ENCODE results near the gene KIAA0825. TPM values are rescaled to one million over a fixed set of nuclear protein-coding genes. Genes with fewer than 3 reads are reported as not detected.

Gene KIAA0825
- total RNA-seq, 1 donor: 2.2 TPM

DNA sequence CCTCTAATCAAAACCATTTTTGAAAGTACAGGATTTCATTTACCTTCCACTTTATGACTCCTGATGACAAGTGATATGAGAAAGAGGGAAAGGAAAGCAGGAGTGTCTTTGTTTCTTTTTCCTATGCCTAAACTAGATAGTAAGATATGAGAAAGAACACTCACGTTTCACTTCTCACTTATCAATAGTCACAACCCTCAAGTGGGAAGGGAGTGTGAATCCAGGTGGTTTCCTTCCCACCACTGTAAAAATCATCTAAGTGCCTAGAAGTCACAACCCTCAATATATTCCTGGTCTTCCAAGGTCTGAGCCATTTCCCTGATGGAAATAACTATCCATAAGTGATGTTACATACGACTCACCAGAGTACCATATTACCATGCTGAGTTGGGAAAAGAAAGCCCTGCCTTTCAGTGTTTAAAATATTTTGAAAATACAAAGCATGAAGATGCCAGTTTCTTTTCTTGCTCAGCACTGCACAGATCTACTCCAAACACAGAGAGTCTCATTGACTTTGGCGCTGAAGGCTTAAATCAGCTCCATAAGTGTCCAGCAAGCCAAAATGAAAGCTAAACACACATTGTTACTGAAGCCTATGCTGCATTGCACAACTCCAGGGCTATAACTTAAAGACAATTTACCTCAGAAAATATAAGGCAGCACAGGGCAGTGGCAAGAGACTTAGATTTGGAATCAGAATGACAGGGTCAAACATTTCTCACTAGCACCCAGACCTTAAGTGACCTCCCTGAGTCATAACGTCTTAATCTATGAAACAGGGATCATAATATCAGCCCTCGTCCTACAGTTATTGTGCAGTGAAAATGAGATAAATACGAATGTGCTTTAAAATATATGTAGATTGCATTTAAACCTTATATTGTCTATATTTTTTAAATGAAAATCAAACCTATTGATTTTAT, 301.2 kb downstream of the KIAA0825 start:
- DNase-seq (ENCODE audit: low read depth in 2 of 3, low spot score in 2 of 3): no peak

DNA sequence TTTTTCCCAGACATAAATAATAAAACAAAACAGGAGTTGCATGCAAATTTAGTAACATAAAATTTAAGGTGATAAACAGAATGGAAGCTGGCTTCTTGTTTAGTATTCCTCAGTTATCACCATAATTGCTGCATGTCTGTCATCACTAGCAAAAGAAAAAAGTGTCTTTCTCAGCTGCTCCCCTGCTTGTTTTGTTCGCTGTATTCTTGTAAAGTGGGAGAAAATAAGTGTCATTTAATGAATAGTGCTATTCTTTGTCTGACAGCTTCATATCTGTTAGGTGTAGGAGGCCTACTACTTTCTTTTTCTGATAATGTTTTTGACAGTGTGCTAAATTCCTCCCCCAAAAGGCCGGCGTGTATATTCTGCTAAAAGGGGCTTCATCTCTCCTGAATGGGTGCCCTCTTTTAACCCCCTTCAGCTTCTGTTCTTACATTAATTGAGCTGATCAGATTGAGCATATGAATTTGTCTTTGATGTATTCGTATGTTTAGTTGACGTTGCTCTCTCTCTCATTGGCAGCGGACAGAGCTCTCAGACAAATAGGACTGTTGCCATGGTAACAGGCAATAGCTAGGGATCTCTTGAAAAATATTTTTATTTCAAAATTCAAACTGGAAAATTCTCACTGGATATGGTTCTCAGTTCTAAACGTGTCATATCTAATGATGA, 303.8 kb downstream of the KIAA0825 start:
- DNase-seq (ENCODE audit: low read depth in 2 of 3, low spot score in 2 of 3): no peak

DNA sequence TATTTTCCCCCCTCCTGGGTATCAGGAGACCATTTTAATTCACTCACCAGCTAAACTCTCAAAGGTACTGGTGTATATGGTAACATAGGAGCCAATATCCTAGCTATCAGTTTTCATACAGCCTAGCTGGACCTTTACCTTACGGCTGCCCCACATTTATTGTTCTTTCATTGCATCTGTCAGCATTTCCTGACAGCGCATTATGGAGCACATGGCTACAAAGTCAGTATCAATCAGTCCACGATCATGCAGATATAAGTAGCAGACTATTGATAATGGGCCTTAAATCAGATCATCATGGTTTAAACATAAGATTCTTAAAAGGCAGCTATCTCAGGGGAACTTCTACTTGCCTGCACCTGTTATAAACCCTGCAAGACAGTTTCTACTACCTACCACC, 304.7 kb downstream of the KIAA0825 start:
- no peak for DNase-seq (ENCODE audit: low read depth in 2 of 3, low spot score in 2 of 3)

DNA sequence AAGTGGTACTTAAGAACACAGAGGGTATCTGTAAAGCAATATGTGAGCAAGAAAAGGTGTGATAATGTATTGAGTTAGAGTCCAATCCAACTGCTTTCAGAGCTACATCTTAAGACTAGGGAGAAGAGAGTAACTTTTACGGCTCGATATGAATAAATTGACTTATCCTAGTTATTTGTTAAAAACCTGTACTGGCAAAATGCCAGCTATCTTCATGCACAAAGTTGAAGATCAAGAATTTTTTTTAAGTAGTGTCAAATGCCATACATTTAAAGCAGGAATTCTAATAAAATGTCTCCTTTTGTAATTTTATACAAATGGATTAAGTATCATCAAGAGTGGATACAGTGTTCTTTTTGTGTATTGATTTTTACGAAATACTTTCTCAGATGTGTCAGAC, 305.2 kb downstream of the KIAA0825 start:
- no peak for DNase-seq (ENCODE audit: low read depth in 2 of 3, low spot score in 2 of 3)

DNA sequence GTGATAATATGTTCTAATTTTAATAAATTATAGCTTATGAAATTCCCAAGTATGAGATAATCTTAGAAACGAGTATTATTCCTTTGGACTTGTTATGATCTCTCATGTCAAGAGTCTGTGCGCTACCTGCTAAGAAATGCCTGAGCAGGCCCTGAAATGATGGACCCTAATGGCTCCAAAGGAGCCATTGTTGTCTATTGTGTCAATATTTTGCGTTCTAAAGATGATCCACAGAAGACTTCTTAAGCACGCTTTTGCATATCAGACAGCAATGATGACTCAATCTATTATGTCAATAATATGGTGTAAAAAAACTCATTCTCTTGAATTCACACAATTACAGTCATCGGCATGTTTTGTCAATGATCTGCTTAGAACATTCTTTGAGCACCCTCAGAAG, 306.1 kb downstream of the KIAA0825 start:
- DNase-seq (ENCODE audit: low read depth in 2 of 3, low spot score in 2 of 3): no peak

DNA sequence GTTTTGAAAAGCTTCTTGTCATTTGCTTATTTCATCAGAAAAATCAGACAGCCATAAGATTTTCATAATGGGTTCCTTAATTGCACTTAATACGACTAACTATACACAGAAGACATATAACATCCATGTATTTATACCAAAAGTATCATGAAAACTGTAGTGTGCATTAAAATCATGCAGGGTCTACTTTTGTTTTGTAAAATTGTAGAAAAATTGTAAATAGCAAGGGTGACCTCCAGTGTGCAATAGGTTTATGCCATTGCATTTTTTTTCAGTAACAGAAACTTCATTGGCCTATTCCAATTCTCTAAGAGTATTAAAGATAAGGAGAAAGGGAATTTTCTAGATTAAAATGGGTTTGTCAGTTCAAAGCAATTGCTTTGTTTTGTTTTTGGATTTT, 307.6 kb downstream of the KIAA0825 start:
- DNase-seq (ENCODE audit: low read depth in 2 of 3, low spot score in 2 of 3): peak in 1 of 3 donors; percentile 7

DNA sequence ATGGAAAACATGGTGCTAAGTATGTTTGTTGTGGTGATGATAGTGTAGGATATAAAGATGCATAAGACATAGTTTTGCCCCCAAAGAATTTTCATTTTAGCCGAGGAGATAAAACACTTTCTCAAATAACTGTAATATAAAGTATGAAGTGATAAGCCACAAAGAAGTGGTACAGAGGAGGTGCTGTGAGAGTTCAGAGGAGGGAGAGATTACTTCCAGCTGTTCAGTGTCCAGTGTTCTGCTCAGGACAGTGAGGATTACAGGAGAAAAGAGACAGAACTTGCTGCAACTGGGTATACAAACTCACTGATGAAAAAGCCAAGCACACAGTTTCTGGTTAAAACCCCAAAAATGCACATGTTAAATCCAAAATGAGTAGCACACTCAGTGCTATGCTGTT, 309.3 kb downstream of the KIAA0825 start:
- no peak for DNase-seq (ENCODE audit: low read depth in 2 of 3, low spot score in 2 of 3)

DNA sequence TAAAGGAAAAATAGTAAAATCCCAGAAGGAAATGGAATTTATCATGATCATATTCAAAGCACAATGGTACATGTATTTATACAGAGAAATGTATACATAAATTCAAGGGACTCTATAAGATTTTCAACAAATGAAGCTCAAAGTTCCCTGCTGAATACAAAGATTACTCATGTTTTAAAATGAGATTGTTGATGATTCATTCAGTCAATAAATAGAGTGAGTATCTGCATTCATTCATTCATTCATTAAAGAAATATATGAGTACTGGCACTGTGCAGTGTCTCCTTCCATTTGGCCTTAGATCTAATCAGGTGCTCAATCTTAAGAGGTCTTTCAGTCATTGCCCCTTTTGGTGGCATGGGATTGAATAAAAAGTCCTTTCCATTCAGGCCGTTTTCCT, 310.0 kb downstream of the KIAA0825 start:
- no peak for DNase-seq (ENCODE audit: low read depth in 2 of 3, low spot score in 2 of 3)

DNA sequence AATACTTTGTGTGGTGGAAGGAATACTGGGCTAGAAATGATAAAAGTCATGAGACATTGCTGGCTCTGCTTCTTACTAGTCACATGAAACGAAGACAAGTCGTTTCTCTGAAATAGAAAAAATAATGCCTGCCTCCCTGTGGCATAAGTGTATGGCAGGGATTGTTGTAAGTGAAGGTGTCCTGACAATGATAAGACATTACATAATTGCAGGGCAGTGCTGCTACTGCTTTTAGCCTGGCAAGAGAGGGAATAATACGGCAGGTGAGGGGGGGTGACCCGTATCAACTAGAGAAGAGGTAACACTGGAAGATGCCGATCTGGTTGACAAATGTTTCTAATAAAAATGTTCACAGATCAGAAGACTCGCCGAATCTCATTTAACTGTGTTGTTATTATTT, 314.3 kb downstream of the KIAA0825 start:
- no peak for DNase-seq (ENCODE audit: low read depth in 2 of 3, low spot score in 2 of 3)

DNA sequence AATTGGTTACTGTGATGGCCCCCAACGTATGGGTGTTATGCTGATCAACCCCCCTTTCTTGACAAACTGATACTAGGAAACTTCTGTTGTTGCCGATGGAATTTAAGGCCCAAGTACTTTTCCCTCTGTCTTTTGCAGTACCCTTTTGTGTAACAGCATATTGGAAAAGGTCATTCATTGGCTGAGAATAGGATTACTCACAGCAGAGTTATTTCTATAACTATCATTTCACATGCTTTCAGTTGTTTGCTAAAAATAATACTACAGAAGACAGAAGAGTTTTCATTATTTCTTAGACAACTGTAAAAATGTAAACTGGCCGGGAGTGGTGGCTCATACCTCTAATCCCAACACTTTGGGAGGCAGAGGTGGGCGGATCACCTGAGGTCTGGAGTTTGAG, 329.5 kb downstream of the KIAA0825 start:
- no peak for DNase-seq (ENCODE audit: low read depth in 2 of 3, low spot score in 2 of 3)

DNA sequence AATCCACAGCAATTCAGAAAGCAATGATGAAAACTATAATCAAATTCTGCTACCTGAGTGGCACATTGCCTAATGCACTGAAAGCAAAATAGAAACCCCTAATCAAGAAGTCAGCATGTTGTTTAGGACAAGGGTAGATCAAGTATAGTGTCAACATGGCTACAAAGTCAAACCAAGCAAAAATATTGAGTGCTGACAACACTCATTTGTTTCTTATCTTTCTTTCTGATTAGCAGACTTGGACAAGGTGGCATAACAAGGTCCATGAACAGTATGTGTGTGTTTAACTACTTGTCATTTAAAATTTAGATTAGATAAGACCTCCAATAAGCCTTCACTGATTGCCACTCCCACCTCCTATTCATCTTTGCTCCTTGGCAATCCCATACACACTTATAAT, 332.4 kb downstream of the KIAA0825 start:
- no peak for DNase-seq (ENCODE audit: low read depth in 2 of 3, low spot score in 2 of 3)

DNA sequence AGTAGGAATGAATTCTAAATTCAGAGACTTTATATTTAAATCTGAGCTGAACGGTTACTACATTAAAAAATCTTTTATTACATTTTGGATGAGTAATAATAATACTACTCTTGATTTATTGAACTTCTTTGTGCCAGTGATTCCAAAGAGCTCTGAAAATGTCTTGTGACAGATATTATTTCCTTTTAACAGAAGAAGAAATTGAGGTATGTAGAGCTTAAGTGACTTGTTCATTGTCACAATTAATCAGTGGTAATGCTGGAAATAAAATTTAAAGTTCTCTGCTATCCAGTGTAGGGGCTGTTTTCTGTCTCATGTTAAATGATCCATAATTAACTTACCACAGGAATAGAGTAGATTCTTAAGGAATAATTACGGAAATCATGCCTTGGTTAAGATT, 335.3 kb downstream of the KIAA0825 start:
- DNase-seq (ENCODE audit: low read depth in 2 of 3, low spot score in 2 of 3): no peak

DNA sequence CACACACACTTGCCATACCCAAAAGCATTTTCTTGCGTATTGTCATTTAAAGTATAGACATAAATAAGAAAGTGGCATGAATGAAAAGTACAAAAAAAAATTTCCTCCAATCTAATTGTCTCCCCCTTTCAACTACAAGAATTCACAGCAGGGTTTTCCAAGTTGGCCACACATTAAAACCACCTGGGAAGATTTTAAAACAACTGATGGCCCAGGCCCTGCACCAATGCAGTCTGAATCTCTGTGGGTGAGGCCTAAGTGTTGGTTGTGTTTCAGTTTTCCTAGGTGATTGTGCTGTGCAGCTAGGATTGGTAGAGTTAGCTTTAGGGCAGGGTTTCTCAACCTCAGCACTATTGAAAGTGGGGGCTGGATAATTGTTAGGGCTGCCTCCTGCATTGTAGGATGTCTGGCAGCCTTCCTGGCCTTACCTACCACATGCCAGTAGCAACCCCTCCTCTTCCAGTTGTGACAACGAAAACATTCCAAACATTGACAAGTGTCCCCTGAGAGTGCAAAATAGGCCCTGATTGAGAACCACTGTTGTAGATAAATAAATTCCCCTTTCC, 337.1 kb downstream of the KIAA0825 start:
- no peak for DNase-seq (ENCODE audit: low read depth in 2 of 3, low spot score in 2 of 3)

DNA sequence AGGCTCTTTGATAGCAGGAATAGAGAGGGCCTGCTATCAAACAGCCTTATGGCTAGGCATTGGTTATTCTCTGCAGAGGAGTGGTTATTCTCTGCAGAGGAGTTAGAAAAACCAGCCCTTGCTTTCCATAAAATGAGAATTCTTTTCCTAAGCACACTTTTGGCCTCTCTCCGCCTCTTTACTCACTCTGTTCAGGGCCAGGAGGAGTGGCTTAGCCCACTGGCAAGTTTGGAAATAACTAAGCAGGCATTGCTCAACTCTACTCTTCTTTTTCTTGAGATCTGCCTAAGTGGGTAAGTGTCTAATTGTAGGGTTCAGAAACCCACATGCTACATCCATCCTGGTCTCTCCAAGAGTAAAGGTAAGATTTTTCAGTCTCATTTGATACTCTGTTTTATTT, 341.7 kb downstream of the KIAA0825 start:
- no peak for DNase-seq (ENCODE audit: low read depth in 2 of 3, low spot score in 2 of 3)

DNA sequence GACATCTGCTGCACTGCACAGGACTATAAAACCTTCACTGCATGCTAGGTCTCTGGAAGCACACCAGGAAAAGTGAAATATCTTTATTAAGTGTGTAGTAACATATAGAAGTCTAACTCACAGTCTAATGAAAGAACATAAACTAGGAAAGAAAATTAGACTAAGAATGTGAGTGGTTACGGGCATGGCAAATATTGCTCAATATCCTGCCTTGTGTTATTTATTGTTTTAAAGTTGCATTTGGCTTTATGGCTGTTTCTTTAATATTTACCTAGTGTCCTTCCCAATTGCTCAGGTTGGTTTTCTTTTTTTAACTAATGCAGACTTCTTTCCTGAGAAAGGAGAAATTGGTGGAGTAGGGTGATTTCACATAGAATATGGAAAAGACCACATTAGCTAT, 342.4 kb downstream of the KIAA0825 start:
- DNase-seq (ENCODE audit: low read depth in 2 of 3, low spot score in 2 of 3): no peak

DNA sequence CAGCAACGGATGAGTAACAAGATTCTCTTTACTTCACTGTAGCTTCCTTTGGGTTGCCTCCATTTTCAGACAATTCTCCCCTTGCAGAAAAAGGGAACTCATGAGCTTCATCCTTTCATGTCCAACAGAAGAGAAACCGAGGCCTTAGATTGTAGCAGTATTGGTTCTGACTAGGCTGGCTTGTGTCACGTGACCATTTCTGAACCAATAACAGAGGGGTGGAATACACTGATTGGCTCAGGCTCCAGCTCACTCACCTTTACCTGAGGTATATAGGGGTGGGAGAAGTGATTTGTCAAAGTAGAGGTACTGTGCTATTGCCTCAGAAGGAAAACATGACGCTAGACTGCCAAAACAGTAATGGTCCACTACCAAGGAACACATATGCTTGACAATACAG, 343.7 kb downstream of the KIAA0825 start:
- no peak for DNase-seq (ENCODE audit: low read depth in 2 of 3, low spot score in 2 of 3)

DNA sequence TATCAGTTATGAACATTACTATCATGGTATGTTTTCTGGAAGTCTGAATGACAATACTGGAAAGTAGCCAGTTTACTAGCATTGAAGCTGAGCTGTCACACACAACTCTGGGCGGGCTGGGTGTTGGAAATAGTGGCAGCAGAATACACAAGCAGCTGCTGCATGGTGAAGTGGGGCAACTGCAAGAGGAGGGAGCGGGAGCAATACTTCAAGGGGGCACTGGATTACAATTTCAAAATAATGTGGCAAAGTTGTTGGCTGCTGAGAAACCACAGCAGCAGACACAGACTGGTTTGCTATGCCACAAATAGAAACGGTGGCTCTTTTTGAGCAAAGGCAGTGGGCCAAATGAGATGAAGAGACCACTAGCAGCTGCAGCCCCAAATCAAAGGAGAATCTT, 350.2 kb downstream of the KIAA0825 start:
- no peak for DNase-seq (ENCODE audit: low read depth in 2 of 3, low spot score in 2 of 3)

DNA sequence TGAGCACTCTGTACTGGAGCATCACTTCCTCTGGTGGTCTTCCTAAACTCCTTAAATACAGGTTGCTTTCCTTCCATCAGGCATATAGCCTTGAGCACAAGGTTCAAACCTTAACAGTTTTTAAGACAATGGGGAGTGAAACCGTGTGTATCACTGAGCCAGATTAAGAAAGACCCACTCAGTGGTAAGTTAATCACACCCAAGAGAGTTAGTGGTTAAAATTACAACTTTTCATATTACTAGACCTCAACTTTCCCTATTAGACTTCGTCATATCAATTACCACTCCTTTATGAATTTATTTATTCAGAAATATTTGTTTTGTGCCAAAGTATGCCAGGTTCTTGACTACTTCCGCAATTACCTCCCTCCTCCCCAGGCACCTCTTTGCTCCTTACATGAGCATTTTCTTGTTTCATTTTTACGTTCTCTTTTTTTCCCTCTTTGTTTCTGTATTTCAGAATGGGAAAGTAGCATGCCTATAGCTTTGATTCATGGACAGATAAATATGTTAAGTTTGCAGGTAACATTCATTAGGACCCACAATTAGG, 351.0 kb downstream of the KIAA0825 start:
- DNase-seq (ENCODE audit: low read depth in 2 of 3, low spot score in 2 of 3): no peak

DNA sequence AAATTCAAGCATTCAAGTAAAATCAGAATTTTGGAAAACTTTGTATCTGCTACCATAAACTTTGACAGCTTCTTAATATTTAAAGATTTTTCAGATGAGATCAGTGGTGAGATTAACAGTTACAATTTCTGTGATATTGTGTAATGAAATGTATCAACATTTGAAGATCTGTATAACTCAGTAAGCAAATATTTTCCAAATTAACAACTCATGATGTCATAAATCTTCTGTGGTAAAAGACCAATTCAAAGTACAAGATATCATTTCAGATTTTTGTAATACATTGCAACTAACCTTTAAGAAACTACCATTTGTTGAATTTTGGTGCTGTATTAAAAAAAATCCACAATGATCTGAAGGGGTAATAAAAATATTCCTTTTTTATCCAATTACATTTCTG, 352.2 kb downstream of the KIAA0825 start:
- no peak for DNase-seq (ENCODE audit: low read depth in 2 of 3, low spot score in 2 of 3)

DNA sequence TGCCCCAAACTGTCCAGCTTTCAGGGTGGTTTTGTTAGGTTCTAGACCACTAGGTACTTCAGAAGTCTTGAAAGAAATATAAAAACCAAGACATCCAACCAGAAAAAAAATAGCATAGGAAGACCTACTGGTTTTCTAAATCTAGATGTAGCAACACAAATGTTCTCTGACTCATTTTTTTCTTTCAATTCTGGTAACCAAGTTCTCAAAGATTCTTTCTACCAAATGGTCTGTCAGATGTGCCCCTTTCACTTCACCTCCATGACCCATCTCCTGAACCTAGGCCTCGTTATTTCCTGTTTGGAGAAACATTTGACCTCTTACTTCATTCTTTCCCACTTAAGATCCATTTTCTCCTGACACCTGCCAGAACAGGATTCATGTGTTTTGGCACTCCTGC, 355.3 kb downstream of the KIAA0825 start:
- DNase-seq (ENCODE audit: low read depth in 2 of 3, low spot score in 2 of 3): no peak

DNA sequence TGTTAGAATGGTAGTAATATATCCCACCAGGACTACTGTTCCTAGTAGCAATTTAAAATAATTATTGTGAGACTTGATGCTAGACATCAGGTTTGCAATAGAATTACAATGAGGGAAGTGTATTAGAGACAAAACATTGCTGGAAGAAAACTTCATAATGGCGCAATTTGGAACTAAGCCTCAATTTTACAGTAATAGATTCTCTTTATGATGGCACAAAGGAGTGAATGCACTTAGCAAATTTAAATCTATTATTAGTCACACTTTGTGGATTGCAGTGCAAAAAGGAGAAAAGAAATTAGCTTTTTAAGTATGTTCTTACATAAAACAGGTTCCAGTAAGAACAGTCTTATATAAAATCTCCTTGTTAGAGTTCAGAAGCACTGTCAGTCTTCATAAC, 358.3 kb downstream of the KIAA0825 start:
- DNase-seq (ENCODE audit: low read depth in 2 of 3, low spot score in 2 of 3): no peak

DNA sequence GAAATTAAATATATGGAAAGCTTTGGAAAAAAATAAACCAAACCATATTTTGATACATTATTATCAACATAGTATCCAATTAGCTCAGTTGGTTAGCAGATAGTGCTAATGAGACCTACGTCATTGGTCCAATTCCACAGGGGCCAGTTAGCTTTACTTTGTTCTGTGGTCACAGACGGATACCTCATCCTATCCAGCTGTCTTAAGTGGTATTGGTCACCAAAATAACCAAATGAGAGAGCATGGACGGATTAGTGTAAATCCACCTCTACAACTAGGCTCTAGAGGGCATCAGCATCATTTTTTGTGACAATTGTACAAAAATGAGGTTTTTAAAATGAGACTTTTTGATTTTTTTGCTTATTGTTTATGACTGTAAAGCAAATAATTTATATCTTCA, 364.2 kb downstream of the KIAA0825 start:
- no peak for DNase-seq (ENCODE audit: low read depth in 2 of 3, low spot score in 2 of 3)

Data from hematopoietic multipotent progenitor cell (in vitro differentiated cells).